Testis (tissue), 2 donors: ENCODE results near the gene PSAPL1.

ENCODE experiments used
- CTCF ChIP-seq, 3 experiments: fragments of 450-650 bp in 2 of 3; fragments of 200-600 bp in 1 of 3; sonication (generic) in 1 of 3; IDR thresholded peaks; one replicate each; pipeline ENCODE4 v1.5.1; 2016 to 2019; ENCODE audit warnings: antibody characterized with exemption in 3 of 3, mild to moderate bottlenecking in 2 of 3, moderate library complexity in 1 of 3
- POLR2A ChIP-seq: fragments of 450-650 bp; IDR thresholded peaks from one replicate; pipeline ENCODE4 v1.6.1; 2017; ENCODE audit warnings: antibody characterized with exemption, mild to moderate bottlenecking, moderate library complexity

GRCh38 chr4:7481227-7481626 lies 46.5 kb upstream of the PSAPL1 start:
- no peak for TF ChIP-seq CTCF (IDR thresholded peaks at IDR 0.05)
- TF ChIP-seq POLR2A = no peak
